IMR-90 (cell line): ENCODE measurements around the gene ATP5PO. TPM values are rescaled to one million over a fixed set of nuclear protein-coding genes. Genes with fewer than 3 reads are reported as not detected.
A peak's percentile ranks its signal among the peaks of the same experiment; 100 is the strongest.

Source experiments
- ATAC-seq: fragments of 200-7000 bp; cut with Tn5 transposase; 2 replicates; pipeline ENCODE4 v1.9.1; 2020; ENCODE audit warnings: low read depth, mild to moderate bottlenecking, moderate library complexity
- BruUV-seq: library from RNA; stranded (reverse); fragments of 400-500 nt; replicated peaks from 2 replicates; lab custom pipeline; 2021; lab: Mats Ljungman, UMichigan
- CTCF ChIA-PET: fragments of 300-600 bp; formaldehyde crosslinking; extraction: SDS; loops from one replicate; lab custom pipeline; 2021; ENCODE audit warnings: antibody characterized with exemption; lab: Yijun Ruan, JAX
- POLR2A ChIA-PET: fragments of 300-600 bp; sonication (Branson Sonifier 250); formaldehyde crosslinking; loops from one replicate; lab custom pipeline; 2022; ENCODE audit warnings: antibody characterized with exemption; ENCODE audit not compliant: unreplicated experiment; lab: Charles Lee
- DNase-seq: peaks from one replicate; pipeline ENCODE4 v3.0.0; 2013
- H2AFZ ChIP-seq: replicated peaks from 2 replicates; pipeline ENCODE3; 2013; ENCODE audit warnings: low read length, mild to moderate bottlenecking; ENCODE audit not compliant: poor library complexity
- H2AK5ac ChIP-seq: 2 replicates; pipeline ENCODE4 v1.6.1; 2013; ENCODE audit warnings: low read depth, low read length, inconsistent platforms
- H2AK9ac ChIP-seq: replicated peaks from 2 replicates; pipeline ENCODE3; 2013; ENCODE audit warnings: mild to moderate bottlenecking, low read depth, low read length, moderate library complexity; ENCODE audit not compliant: poor library complexity
- H2BK120ac ChIP-seq: 2 replicates; pipeline ENCODE4 v1.6.1; 2013; ENCODE audit warnings: low read depth, low read length, inconsistent platforms
- H2BK15ac ChIP-seq: 3 replicates; pipeline ENCODE4 v1.6.1; 2013; ENCODE audit warnings: low read depth, low read length, inconsistent platforms
- H2BK20ac ChIP-seq: 2 replicates; pipeline ENCODE4 v1.6.1; 2013; ENCODE audit warnings: low read depth, mild to moderate bottlenecking, inconsistent platforms, low read length, moderate library complexity
- H2BK5ac ChIP-seq: 2 replicates; pipeline ENCODE4 v1.6.1; 2013; ENCODE audit warnings: mild to moderate bottlenecking, low read depth, low read length, inconsistent platforms; ENCODE audit not compliant: poor library complexity, severe bottlenecking
- H3K14ac ChIP-seq: replicated peaks from 2 replicates; pipeline ENCODE4 v1.6.1; 2013; ENCODE audit warnings: low read depth, low read length, inconsistent platforms
- H3K18ac ChIP-seq: 2 replicates; pipeline ENCODE4 v1.6.1; 2013; ENCODE audit warnings: low read depth, low read length, control low read depth
- H3K23ac ChIP-seq: 2 replicates; pipeline ENCODE4 v1.6.1; 2013; ENCODE audit warnings: low read depth, low read length, inconsistent platforms
- H3K27ac ChIP-seq: 2 replicates; pipeline ENCODE4 v1.5.1; 2013; ENCODE audit warnings: mild to moderate bottlenecking, control low read depth, low read length; ENCODE audit not compliant: insufficient read depth
- H3K27me3 ChIP-seq: 2 replicates; pipeline ENCODE4 v1.6.1; 2013; ENCODE audit warnings: low read length; ENCODE audit not compliant: control insufficient read depth, insufficient read depth
- H3K36me3 ChIP-seq: 2 replicates; pipeline ENCODE4 v1.6.1; 2013; ENCODE audit warnings: low read length, mixed read lengths; ENCODE audit not compliant: control insufficient read depth, insufficient read depth
- H3K4ac ChIP-seq: 2 replicates; pipeline ENCODE4 v1.6.1; 2013; ENCODE audit warnings: low read depth, low read length, inconsistent platforms
- H3K4me1 ChIP-seq: 2 replicates; pipeline ENCODE4 v1.6.1; 2013; ENCODE audit warnings: low read length, mixed read lengths; ENCODE audit not compliant: control insufficient read depth, insufficient read depth
- H3K4me2 ChIP-seq: 2 replicates; pipeline ENCODE4 v1.6.1; 2013; ENCODE audit warnings: low read depth, mild to moderate bottlenecking, control low read depth, low read length, moderate library complexity
- H3K4me3 ChIP-seq: 2 replicates; pipeline ENCODE4 v1.5.1; 2013; ENCODE audit warnings: low read depth, mild to moderate bottlenecking, control low read depth, low read length, moderate library complexity; ENCODE audit not compliant: insufficient read depth
- H3K56ac ChIP-seq: 2 replicates; pipeline ENCODE4 v1.6.1; 2013; ENCODE audit warnings: low read length, inconsistent platforms; ENCODE audit not compliant: insufficient read depth; ENCODE audit errors: extremely low read depth
- H3K79me1 ChIP-seq, 2 experiments: 2 replicates each; pipeline ENCODE4 v1.6.1; 2013; ENCODE audit warnings: low read length in 2 of 2, inconsistent platforms in 1 of 2, low read depth in 1 of 2
- H3K9ac ChIP-seq: 2 replicates; pipeline ENCODE4 v1.6.1; 2013; ENCODE audit warnings: low read depth, low read length, control low read depth
- H3K9me1 ChIP-seq: 2 replicates; pipeline ENCODE4 v1.6.1; 2013; ENCODE audit warnings: low read length, inconsistent platforms; ENCODE audit not compliant: insufficient read depth
- H3K9me3 ChIP-seq: 2 replicates; pipeline ENCODE4 v1.6.1; 2013; ENCODE audit warnings: low read length; ENCODE audit not compliant: control insufficient read depth, insufficient read depth
- H4K20me1 ChIP-seq: 2 replicates; pipeline ENCODE4 v1.6.1; 2013; ENCODE audit warnings: low read length, inconsistent platforms; ENCODE audit not compliant: insufficient read depth
- H4K5ac ChIP-seq: 2 replicates; pipeline ENCODE4 v1.6.1; 2013; ENCODE audit warnings: mild to moderate bottlenecking, low read depth, low read length, control low read depth
- H4K8ac ChIP-seq, 2 experiments: 2 replicates each; pipeline ENCODE4 v1.6.1; 2013; ENCODE audit warnings: low read depth in 2 of 2, low read length in 2 of 2, control low read depth in 1 of 2, inconsistent platforms in 1 of 2
- H4K91ac ChIP-seq: 2 replicates; pipeline ENCODE4 v1.6.1; 2013; ENCODE audit warnings: low read depth, low read length, inconsistent platforms; ENCODE audit not compliant: insufficient read depth
- CTCF ChIP-seq: conservative IDR thresholded peaks from 2 replicates; pipeline ENCODE4 v1.5.1; 2012; ENCODE audit warnings: mild to moderate bottlenecking, low read depth, low read length, improper control_type of control experiment
- MAFK ChIP-seq: IDR thresholded peaks from 2 replicates; pipeline ENCODE4 v1.6.1; 2012; ENCODE audit warnings: low read depth, low read length, improper control_type of control experiment
- MAZ ChIP-seq: IDR thresholded peaks from 2 replicates; pipeline ENCODE4 v1.6.1; 2012; ENCODE audit warnings: low read depth, mild to moderate bottlenecking, low read length, improper control_type of control experiment, moderate library complexity, borderline replicate concordance
- RFX5 ChIP-seq: IDR thresholded peaks from 2 replicates; pipeline ENCODE4 v1.8.0; 2012; ENCODE audit warnings: low read depth, mild to moderate bottlenecking, low read length, moderate library complexity
- WGBS, 2 experiments: methylation state at CpG; one replicate each; pipeline versions ENCODE4 v1.1.5 to v1.1.7; 2013; ENCODE audit warnings: missing lambda C conversion rate in 2 of 2; ENCODE audit not compliant: insufficient read length in 1 of 2; ENCODE audit errors: extremely low coverage in 2 of 2; 5-methylcytosine and 5-hydroxymethylcytosine counted together
- dilution Hi-C: fragments of 300-500 bp; cut with HindIII; formaldehyde crosslinking; loops from one replicate; pipeline ENCODE4 v1.14.3; 2018; ENCODE audit warnings: low sequenced_read_pairs; ENCODE audit not compliant: unreplicated experiment
- in situ Hi-C: fragments of 300-500 bp; cut with MboI; formaldehyde crosslinking; loops from 3 replicates; pipeline ENCODE4 v1.14.3; 2019; ENCODE audit warnings: low sequenced_read_pairs, inconsistent platforms, mixed read lengths
- intact Hi-C: fragments of 100-400 bp; cut with micrococcal nuclease; formaldehyde crosslinking; loops from 2 replicates; pipeline ENCODE4 v1.10.0; 2022
- polyA plus RNA-seq, 3 experiments: library from polyadenylated mRNA; depleted of rRNA; stranded (reverse); fragments of >200 nt; gene quantifications; 2 replicates each; pipeline ENCODE4 v1.2.3, GENCODE V29; 2012; ENCODE audit warnings: low replicate concordance in 1 of 3
- total RNA-seq: library from RNA; depleted of rRNA; stranded (reverse); fragments of >200 nt; gene quantifications from 2 replicates; pipeline ENCODE4 v1.2.3, GENCODE V29; 2012

ATP5PO gene
- total and polyA plus RNA-seq, 2 of the 4 experiments (the other 2 are of a cell fraction): 237 to 250 TPM

- peak; percentile 9; the same call in 1 of the 2 replicates for TF ChIP-seq MAFK
- peak; percentile 14; the same call in 1 of the 2 replicates for TF ChIP-seq MAZ
Observed at GRCh38 chr21:33947451-33948095, 32.0 kb upstream of the ATP5PO start (continued).

- Histone ChIP-seq H4K8ac (no peak overlapping the region), H2BK15ac (no peak overlapping the region), H2AFZ (no peak overlapping the region), H3K79me1 (peaks cover 0 to 9% of the 10 kb centered on the region in 2 experiments; a peak in 1 of 4 replicates), H3K4ac (no peak overlapping the region), H3K27ac (no peak overlapping the region), H2BK120ac (no peak overlapping the region), H2AK5ac (no peak overlapping the region), H3K9me1 (peaks cover 20% of the 10 kb centered on the region), H3K4me2 (no peak overlapping the region), H3K18ac (no peak overlapping the region), H3K36me3 (no peaks in the 10 kb centered on the region), H3K9ac (no peak overlapping the region), H4K91ac (no peak overlapping the region), H3K14ac (no peak overlapping the region), H3K56ac (no peak overlapping the region), H3K23ac (no peak overlapping the region), H3K4me3 (no peak overlapping the region), H3K4me1 (peaks cover 15% of the 10 kb centered on the region), H2BK20ac (peak overlapping the region; percentile 39; the same call in 1 of the 2 replicates), H4K5ac (no peak overlapping the region), H2BK5ac (no peak overlapping the region), H4K20me1 (no peaks in the 10 kb centered on the region), H3K27me3 (no peaks in the 10 kb centered on the region), H2AK9ac (no peak overlapping the region), H3K9me3 (no peaks in the 10 kb centered on the region)
- in situ Hi-C loops: no loop called here
- dilution Hi-C loops: no loop called here
- ATAC-seq (no peak), DNase-seq (no peak)
- POLR2A ChIA-PET: no interaction called here
- WGBS, 2 experiments: no CpG with 5 or more reads among the region's 2 CpGs
- no TSS peak for BruUV-seq
- TF ChIP-seq RFX5 (no peak), MAFK (no peak), CTCF (no peak)
- CTCF ChIA-PET: interaction anchor here (0.9 kb wide), 1 partner anchor 22 kb away, joined by 3 read pairs; no protein-coding TSS in a partner anchor
- intact Hi-C loops: no loop called here
Observed at GRCh38 chr21:33945652-33946270, 30.2 kb upstream of the ATP5PO start.
